ENCODE data around the gene ANO6.

- TF ChIP-seq CTCF (IDR thresholded peaks at IDR 0.05; ENCODE audit: low read depth, low read length) (no peak), POLR2A (IDR thresholded peaks at IDR 0.05; ENCODE audit: extremely low read depth, insufficient read length) (no peak), MAX (IDR thresholded peaks at IDR 0.05; ENCODE audit: low read depth, low read length) (no peak), MYC (IDR thresholded peaks at IDR 0.05; ENCODE audit: low read depth, low read length) (no peak)
Measured at GRCh38 chr12:45411626-45412025, 195.7 kb downstream of the ANO6 start.

Data from NB4 (cell line).